Heart right ventricle (tissue), 16 donors: ENCODE measurements around the gene MBTPS1. TPM values are rescaled to one million over a fixed set of nuclear protein-coding genes. Genes with fewer than 3 reads are reported as not detected.

Experiments used
- ATAC-seq, 8 donors: fragments of 200-7000 bp; cut with Tn5 transposase; one replicate each; pipeline ENCODE4 v1.9.1; 2020; ENCODE audit warnings: mild to moderate bottlenecking in 8 of 8, moderate library complexity in 8 of 8, moderate number of reproducible peaks in 1 of 8
- DNase-seq, 2 donors: peaks; one replicate each; pipeline ENCODE4 v3.0.0-alpha.2; 2020
- H3K27ac ChIP-seq, 10 donors: fragments of 200-600 bp; sonication (generic) in 2 of 10; one replicate each; pipeline versions ENCODE4 v1.5.0 to v1.8.0; 2020 to 2022; ENCODE audit warnings: mild to moderate bottlenecking in 3 of 10
- H3K27me3 ChIP-seq, 7 donors: fragments of 200-600 bp; one replicate each; pipeline ENCODE4 v1.8.0; 2021 to 2022; ENCODE audit warnings: mild to moderate bottlenecking in 2 of 7
- H3K36me3 ChIP-seq, 9 donors: fragments of 200-600 bp; sonication (generic) in 1 of 9; one replicate each; pipeline versions ENCODE4 v1.5.0 to v1.8.0; 2020 to 2022; ENCODE audit warnings: mild to moderate bottlenecking in 2 of 9
- H3K4me1 ChIP-seq, 9 donors: fragments of 200-600 bp; sonication (generic) in 1 of 9; one replicate each; pipeline versions ENCODE4 v1.5.0 to v1.8.0; 2020 to 2022; ENCODE audit warnings: mild to moderate bottlenecking in 4 of 9
- H3K4me3 ChIP-seq, 10 donors: fragments of 200-600 bp; sonication (generic) in 2 of 10; one replicate each; pipeline versions ENCODE4 v1.5.0 to v1.8.0; 2020 to 2022; ENCODE audit warnings: mild to moderate bottlenecking in 7 of 10, moderate library complexity in 2 of 10
- H3K9me3 ChIP-seq, 11 donors: fragments of 200-600 bp in 10 of 11; sonication (generic) in 2 of 11; one replicate each; pipeline versions ENCODE4 v1.5.0 to v1.8.0; 2013 to 2022; ENCODE audit warnings: mild to moderate bottlenecking in 2 of 11, control low read depth in 1 of 11, moderate library complexity in 1 of 11
- CTCF ChIP-seq, 9 donors: fragments of 200-600 bp; sonication (generic) in 2 of 9; IDR thresholded peaks; one replicate each; pipeline versions ENCODE4 v1.5.0 to v1.8.0; 2021 to 2022; ENCODE audit warnings: antibody characterized with exemption in 9 of 9, mild to moderate bottlenecking in 5 of 9, moderate library complexity in 1 of 9
- WGBS, 2 donors: extraction: QIAGEN DNeasy Blood & Tissue Kit; methylation state at CpG; one replicate each; pipeline ENCODE4 v1.1.7; 2013; ENCODE audit warnings: inconsistent platforms in 1 of 2; 5-methylcytosine and 5-hydroxymethylcytosine counted together
- intact Hi-C, 10 donors: fragments of 100-400 bp; cut with DNase I; formaldehyde crosslinking; loops; one replicate each; pipeline versions ENCODE4 v1.11.1 to v1.14.2; 2022
- polyA plus RNA-seq, 2 donors: library from polyadenylated mRNA; stranded (reverse); fragments of 200-250 nt; gene quantifications; one replicate each; pipeline ENCODE4 v1.2.3, GENCODE V29; 2013
- total RNA-seq, 10 donors: library from RNA; stranded (reverse); fragmentation: NEBNext Ultra II Directional in 3 of 10; extraction: Animal tissue kit (Norgen Biotek cat#: 25700) in 3 of 10; gene quantifications; one replicate each; pipeline versions ENCODE4 v1.2.1 to v1.2.4, GENCODE V29; 2021 to 2023
- donor health status: Arrhythmogenic right ventricular cardiomyopathy.
- donor health status: ischemic (EF 13 %, LVEDD 7.1; RV severe dilation, severe dysfunction).
- donor health status: healthy with polysubstance abuse.
- donor health status: DM: no; HTN: yes; CAD: no.
- donor health status: DM: no; HTN: no; CAD: no.
- donor health status: ischemic (EF 25% LVEDD 6.9; RV normal size, moderate dysfunction).
- donor health status: ischemic (EF 25% LVEDD 5.7; RV mildly dilated, moderate dysfunction).
- donor health status: healthy.
- donor health status: DM: yes; HTN: yes; CAD: no.
- donor health status: Ischemic cardiomyopathy.
- donor health status: ischemic (EF 35%, LVEDD 5.7; RV mildly dilated, moderate dysfunction).
- donor health status: nonischemic (EF 11% LVEDD 7.7; RV severe dilation, severe dysfunction).
- donor health status: DM: yes; HTN: yes; CAD: no.
- donor health status: PGD.
- donor health status: ischemic (EF 29% LVEDD 5.4; RV normal size, mild dysfunction).
- donor health status: nonischemic (EF 23%, LVEDD 6.1; RV moderate dilation, normal function).

MBTPS1 gene
- total and polyA plus RNA-seq, 12 donors = 41.4 to 122 (median 66.0) TPM

GRCh38 chr16:84155226-84155625 is 38.5 kb upstream of the MBTPS1 start:
- no peak for ATAC-seq
- no peak overlapping the region for H3K4me3 ChIP-seq
- peaks cover 0 to 39% (median 7%) of the 10 kb centered on the region in 7 donors for H3K27me3 ChIP-seq
- no peak overlapping the region for H3K27ac ChIP-seq
- no peak for TF ChIP-seq CTCF (IDR thresholded peaks at IDR 0.05)
- DNase-seq = no peak
- WGBS, 2 donors = 93 to 96% methylated on average over 4 of the region's 4 CpGs
- intact Hi-C loops = no loop called here
- H3K4me1 ChIP-seq = no peaks in the 10 kb centered on the region
- H3K9me3 ChIP-seq = no peaks in the 10 kb centered on the region
- H3K36me3 ChIP-seq = no peaks in the 10 kb centered on the region

DNA sequence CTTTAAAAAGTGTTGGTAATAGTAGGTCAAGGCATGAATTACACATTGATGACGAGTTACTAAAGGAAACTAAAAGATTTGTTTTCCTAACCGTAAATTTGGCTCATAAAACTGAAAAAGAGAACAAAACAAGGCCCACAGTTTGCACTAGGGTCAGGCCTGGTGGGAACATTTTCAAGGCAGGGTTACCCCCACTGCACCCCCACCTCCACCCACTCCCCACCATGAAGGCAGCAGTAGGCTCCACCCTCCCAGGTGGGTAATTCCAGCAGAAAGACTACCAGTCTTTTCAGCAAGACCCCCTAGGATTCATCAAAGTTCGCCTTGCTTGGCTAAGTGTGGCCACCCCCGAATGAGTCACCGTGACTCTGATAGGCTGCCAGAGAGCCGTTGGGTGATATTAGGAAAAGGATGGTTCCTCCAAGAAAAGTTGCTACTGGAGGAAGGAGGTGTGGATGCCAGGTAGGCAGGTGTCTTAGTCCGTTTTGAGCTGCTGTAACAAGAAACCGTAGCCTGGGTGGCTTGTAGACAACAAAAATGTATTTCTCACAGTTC is 37.0 kb upstream of the MBTPS1 start:
- 72 to 77% methylated on average over 8 of the region's 8 CpGs for WGBS, 2 donors
- H3K4me1 ChIP-seq = no peaks in the 10 kb centered on the region
- intact Hi-C loops = no loop called here
- no peak for DNase-seq
- no peak overlapping the region for H3K4me3 ChIP-seq
- H3K36me3 ChIP-seq = no peaks in the 10 kb centered on the region
- no peak overlapping the region for H3K27ac ChIP-seq
- TF ChIP-seq CTCF (IDR thresholded peaks at IDR 0.05) = no peak
- no peak for ATAC-seq
- peaks cover 0 to 28% (median 0%) of the 10 kb centered on the region in 7 donors for H3K27me3 ChIP-seq
- no peaks in the 10 kb centered on the region for H3K9me3 ChIP-seq

DNA sequence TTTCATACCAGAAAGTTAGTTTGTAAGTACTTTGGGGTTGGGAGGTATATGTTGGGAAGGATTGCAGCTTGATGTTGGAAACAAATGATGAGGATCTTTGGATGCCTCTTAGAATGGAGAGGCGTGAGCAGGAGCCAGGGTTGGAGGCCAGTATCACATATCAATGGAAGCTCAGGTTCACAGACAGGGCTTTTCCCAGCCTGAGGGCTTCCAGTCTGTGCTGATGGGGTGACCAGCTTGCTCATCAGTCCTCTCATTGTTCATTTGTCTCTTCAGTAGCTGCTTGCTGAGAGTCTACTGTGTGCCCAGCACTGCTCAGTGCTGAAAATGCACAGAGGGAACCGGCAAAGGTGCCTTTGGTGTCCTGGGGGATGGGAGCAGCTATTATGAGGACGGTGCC is 34.2 kb upstream of the MBTPS1 start:
- 78 to 90% methylated on average over 3 of the region's 3 CpGs for WGBS, 2 donors
- Histone ChIP-seq H3K4me1 (peaks cover 0 to 1% (median 0%) of the 10 kb centered on the region in 9 donors), H3K36me3 (no peaks in the 10 kb centered on the region), H3K27me3 (peaks cover 0 to 19% (median 0%) of the 10 kb centered on the region in 7 donors), H3K4me3 (no peak overlapping the region), H3K27ac (no peak overlapping the region), H3K9me3 (no peaks in the 10 kb centered on the region)
- no peak for ATAC-seq
- intact Hi-C loops = no loop called here
- DNase-seq = no peak
- no peak for TF ChIP-seq CTCF (IDR thresholded peaks at IDR 0.05)

DNA sequence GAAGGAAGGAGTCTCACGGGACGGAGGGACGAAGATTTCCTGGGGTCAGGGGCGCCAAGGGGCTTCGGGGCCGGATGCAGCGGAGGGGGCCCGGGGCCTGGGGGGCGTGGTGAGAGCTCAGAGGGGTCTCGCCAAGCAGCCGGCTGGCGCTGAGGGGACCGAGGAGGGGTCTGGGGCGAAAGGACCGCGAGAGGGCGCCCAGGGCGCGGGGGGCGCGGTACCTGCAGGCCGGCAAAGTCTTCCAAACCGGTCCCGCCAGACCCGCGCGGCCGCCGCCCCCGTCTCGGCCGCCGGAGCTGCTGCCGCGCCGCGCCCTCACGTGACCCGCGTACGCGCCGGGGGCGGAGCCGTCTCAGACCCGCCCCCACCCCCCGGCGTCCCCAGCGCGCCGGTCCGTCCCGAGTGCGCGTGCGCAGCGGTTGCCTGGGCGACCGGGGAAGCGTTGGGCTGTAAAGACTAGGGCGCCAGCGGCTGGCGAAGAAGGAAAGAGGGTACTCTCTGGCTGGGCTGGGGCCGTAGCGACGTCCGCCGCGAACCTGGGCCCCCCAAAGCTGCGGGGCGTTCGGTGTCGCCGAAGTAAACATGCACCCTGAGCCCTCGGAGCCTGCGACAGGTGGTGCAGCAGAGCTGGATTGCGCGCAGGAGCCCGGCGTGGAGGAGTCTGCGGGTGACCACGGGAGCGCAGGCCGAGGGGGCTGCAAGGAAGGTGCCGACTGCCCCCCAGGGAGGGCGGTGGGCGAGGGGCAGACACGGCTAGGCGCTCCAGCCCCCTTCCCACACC is 28.3 kb upstream of the MBTPS1 start, which contains the start of the genes DNAAF1 and HSDL1:
TSS of gene DNAAF1 (plus strand) at position 450 of the 781 bp plus-strand sequence. CDS start at position 583, 133 bp downstream.
TSS of gene HSDL1 (minus strand) at position 319 of the 781 bp plus-strand sequence. CDS start 13,856 bp downstream, outside the sequence.
- peak within 1 kb of the TSS in 9 of 10 donors; percentile 65 to 90 (median 81) for H3K27ac ChIP-seq
- intact Hi-C loops = loop anchor here in 3 of 10 donors (2.0 to 10.0 kb wide), 3 partner anchors 37 to 70 kb away; partner anchors contain the start of gene TAF1C (in 1 of the 3)
- ATAC-seq (peak; percentile 91 to 97 (median 96)), DNase-seq (peak; percentile 90 to 95)
- TF ChIP-seq CTCF (IDR thresholded peaks at IDR 0.05) = peak in 5 of 9 donors; percentile 6 to 36 (median 21)
- H3K4me1 ChIP-seq = peaks cover 0 to 19% (median 10%) of the 10 kb centered on the region in 9 donors
- peaks cover 0 to 5% (median 0%) of the 10 kb centered on the region in 7 donors for H3K27me3 ChIP-seq
- peak within 1 kb of the TSS; percentile 71 to 99 (median 90) for H3K4me3 ChIP-seq
- 0 to 1% methylated on average over 89 of the region's 89 CpGs for WGBS, 2 donors
- no peaks in the 10 kb centered on the region for H3K36me3 ChIP-seq
- no peaks in the 10 kb centered on the region for H3K9me3 ChIP-seq
